Thoracic aorta (tissue), 2 donors: ENCODE data around the gene UNC13D. TPM values are rescaled to one million over a fixed set of nuclear protein-coding genes. Genes with fewer than 3 reads are reported as not detected.
"Not testable (repeated sequence)": the region's sequence is repeated elsewhere in the genome, so short reads cannot be mapped to it uniquely, and the experiment has no call there.

ENCODE experiments used
- ATAC-seq: fragments of 150-250 bp; one replicate; pipeline ENCODE4 v1.8.0; 2017; ENCODE audit warnings: low read depth; ENCODE audit not compliant: insufficient number of reproducible peaks, low FRiP score
- DNase-seq: peaks from one replicate; pipeline ENCODE4 v3.0.0-alpha.2; 2020; ENCODE audit warnings: low spot score
- H3K27ac ChIP-seq, 2 donors: fragments of 200-600 bp; sonication (generic); 1 replicate in 1 of 2; 2 replicates in 1 of 2; pipeline ENCODE4 v1.5.1; 2016; ENCODE audit warnings: mild to moderate bottlenecking in 2 of 2, moderate library complexity in 2 of 2
- H3K27me3 ChIP-seq: fragments of 200-600 bp; sonication (generic); replicated peaks from 2 replicates; pipeline ENCODE4 v1.6.0; 2016; ENCODE audit warnings: mild to moderate bottlenecking; ENCODE audit not compliant: insufficient read depth
- H3K36me3 ChIP-seq: fragments of 200-600 bp; sonication (generic); one replicate; pipeline ENCODE4 v1.5.1; 2016
- H3K4me1 ChIP-seq, 2 donors: fragments of 200-600 bp; sonication (generic); 1 replicate in 1 of 2; 2 replicates in 1 of 2; pipeline versions ENCODE4 v1.5.1 to v1.6.0; 2016; ENCODE audit warnings: low read depth in 2 of 2, mild to moderate bottlenecking in 1 of 2; ENCODE audit not compliant: control insufficient read depth in 1 of 2
- H3K4me3 ChIP-seq: fragments of 200-600 bp; sonication (generic); 2 replicates; pipeline ENCODE4 v1.5.1; 2016; ENCODE audit warnings: mild to moderate bottlenecking
- H3K9me3 ChIP-seq: fragments of 200-600 bp; sonication (generic); 2 replicates; pipeline ENCODE4 v1.5.1; 2016
- CTCF ChIP-seq: fragments of 200-600 bp; sonication (generic); IDR thresholded peaks from one replicate; pipeline ENCODE4 v1.5.1; 2019; ENCODE audit warnings: antibody characterized with exemption
- total RNA-seq, 2 donors: library from RNA; depleted of rRNA; stranded (reverse); fragments of >200 nt; gene quantifications; one replicate each; pipeline versions ENCODE4 v1.1.0 to v1.2.3, GENCODE V29; 2016

The UNC13D gene
- total RNA-seq, 2 donors from 2014 or later: 13.5 to 36.0 TPM

DNA sequence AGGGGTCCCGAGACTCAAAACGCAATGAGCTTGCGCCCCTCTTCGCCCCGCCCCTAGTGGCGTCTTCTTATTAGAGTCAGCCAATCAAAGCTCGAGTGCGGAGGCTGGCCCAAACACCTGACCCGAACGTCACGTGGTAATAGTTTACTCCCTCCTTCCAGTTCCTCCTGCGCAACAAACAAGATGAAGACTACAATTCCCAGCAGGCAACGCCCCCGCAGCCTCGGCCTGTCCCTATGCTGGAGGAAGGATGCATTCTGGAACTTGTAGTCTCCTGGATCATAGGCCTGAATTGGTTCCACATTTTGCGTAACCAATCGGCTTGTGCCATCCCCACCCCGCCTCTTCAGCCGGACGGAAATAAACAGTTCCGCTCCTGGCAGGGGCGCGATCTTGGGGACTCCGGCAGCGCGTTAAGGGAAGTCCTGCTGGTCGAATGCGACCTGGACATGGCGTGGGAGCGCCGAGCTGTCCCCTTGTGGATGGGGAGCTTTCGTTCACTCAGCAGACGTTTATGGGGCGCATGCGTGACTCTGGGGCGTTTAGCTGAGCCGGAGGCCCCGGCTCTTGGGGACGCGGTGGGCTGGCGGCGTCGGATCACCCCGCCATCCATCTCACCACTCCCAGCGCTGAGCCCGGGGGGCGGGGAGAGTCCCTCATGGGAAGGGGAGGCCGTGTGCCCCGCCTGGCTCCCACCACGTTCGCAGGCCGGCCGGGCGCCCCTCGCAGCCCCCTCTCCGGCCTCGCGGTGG is 11.3 kb upstream of the UNC13D start, which contains the start of gene WBP2:
Gene WBP2, minus strand, starts transcription at position 26 of the 752 bp plus-strand sequence. CDS start 38 bp downstream, outside the sequence.
- DNase-seq (peak; percentile 99), ATAC-seq (peak; percentile 96)
- Histone ChIP-seq H3K27ac (peak within 1 kb of the TSS; percentile 96 to 98), H3K27me3 (no peaks in the 10 kb centered on the region), H3K4me3 (peak within 1 kb of the TSS; percentile 90), H3K36me3 (peaks cover 15% of the 10 kb centered on the region), H3K9me3 (no peaks in the 10 kb centered on the region), H3K4me1 (peaks cover 18 to 36% of the 10 kb centered on the region in 2 donors)
- peak; percentile 35 for TF ChIP-seq CTCF

DNA sequence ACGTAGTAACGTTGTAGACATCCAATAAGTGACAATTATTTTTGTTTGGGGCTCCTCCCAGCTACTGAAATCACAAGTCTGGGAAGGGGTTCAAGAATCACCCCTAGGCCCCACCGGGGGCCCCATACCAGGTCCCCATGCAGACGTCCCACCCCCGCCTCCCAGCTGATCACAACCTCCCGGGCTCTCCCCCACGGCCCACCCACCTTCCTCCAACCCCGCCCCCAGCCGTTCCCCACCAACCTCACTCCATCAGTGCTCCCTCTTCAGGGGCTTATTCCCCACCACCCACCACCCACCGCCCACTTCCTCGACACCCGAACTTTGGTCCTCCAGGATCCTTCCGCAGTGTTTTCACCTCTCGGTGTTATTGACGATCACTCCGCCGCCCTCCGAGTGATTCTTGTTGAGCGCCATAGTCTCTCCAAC is 10.7 kb upstream of the UNC13D start:
- TF ChIP-seq CTCF: peak; percentile 17
- Histone ChIP-seq H3K9me3 (no peaks in the 10 kb centered on the region), H3K27ac (peak overlapping the region; percentile 84 to 98), H3K4me3 (peak overlapping the region; percentile 90), H3K4me1 (peaks cover 18 to 36% of the 10 kb centered on the region in 2 donors), H3K36me3 (peaks cover 20% of the 10 kb centered on the region), H3K27me3 (no peaks in the 10 kb centered on the region)
- ATAC-seq (no peak), DNase-seq (no peak)

DNA sequence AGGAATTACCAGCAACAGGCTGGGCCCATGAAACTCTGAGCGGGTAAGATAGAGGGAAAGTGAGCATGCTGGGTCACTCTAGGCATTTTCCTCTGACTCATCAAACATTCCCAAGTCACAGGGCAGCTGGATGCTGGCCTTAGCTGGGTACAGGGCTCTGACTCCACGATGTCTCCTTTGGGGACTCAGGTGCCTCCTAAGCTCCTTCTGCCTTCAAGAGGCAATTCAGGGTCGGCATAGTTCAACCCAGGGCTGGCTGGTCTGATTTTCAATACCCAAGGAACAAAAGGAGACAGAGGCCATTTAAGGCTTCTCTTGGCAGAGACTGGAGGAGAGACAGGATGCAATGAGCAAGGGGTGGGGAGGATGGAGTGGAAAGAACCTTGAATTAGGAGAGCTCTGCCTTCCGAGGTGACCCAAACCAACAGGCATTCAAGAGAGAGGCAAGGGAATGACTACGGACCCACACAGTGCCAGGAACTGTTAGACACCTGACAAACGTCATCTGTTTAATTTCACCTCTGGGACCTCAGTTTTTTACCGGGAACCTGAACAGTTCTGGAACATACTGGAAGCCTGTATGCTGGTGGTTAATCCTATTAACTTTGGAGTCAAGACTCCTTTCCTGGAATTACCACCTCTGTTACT is 10.0 kb upstream of the UNC13D start:
- Histone ChIP-seq H3K27me3 (no peaks in the 10 kb centered on the region), H3K27ac (peak overlapping the region; percentile 84 to 98), H3K4me1 (peaks cover 18 to 36% of the 10 kb centered on the region in 2 donors), H3K4me3 (peak overlapping the region; percentile 90), H3K36me3 (peaks cover 27% of the 10 kb centered on the region), H3K9me3 (no peaks in the 10 kb centered on the region)
- ATAC-seq (peak; percentile 60), DNase-seq (no peak)
- no peak for TF ChIP-seq CTCF

DNA sequence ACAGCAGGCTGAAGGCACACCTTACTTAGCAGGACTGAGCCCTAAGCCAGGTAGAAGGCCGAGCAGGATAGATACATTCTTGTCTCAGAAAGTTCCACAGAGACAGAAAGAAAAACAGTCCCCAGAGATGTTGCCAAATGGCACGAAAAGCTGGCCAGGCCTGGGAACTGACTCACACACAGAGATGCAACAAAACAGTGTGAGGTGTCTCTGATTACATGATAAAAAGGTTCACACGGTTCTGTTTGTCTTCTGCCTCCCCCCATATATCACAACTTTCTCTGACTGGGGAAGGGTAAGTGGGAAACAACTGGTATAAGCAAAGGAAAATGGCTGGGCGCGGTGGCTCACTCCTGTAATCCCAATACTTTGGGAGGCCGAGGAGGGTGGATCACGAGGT is 9.2 kb upstream of the UNC13D start:
- no peak for TF ChIP-seq CTCF
- no peaks in the 10 kb centered on the region for H3K9me3 ChIP-seq
- ATAC-seq: no peak
- no peaks in the 10 kb centered on the region for H3K27me3 ChIP-seq
- H3K36me3 ChIP-seq: peaks cover 35% of the 10 kb centered on the region
- peaks cover 21 to 36% of the 10 kb centered on the region in 2 donors for H3K4me1 ChIP-seq
- peak overlapping the region; percentile 84 to 98 for H3K27ac ChIP-seq
- no peak for DNase-seq
- H3K4me3 ChIP-seq: peak overlapping the region; percentile 90

DNA sequence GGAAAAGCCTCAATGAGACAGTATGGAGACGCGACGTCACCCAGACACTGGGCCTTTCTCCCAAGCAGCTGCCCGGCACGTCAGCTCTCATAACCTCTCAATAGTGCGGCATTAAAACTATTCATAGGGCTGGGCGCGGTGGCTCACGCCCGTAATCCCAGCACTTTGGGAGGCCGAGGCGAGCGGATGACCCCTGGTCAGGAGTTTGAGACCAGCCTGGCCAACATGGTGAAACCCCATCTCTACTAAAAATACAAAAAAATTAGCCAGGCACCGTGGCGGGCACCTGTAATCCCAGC is 7.4 kb upstream of the UNC13D start:
- not testable (repeated sequence) for ATAC-seq

More for the DNA sequence above, 7.4 kb upstream of the UNC13D start:
- not testable (repeated sequence) for H3K9me3 ChIP-seq, H3K27me3 ChIP-seq, H3K4me3 ChIP-seq, H3K27ac ChIP-seq, DNase-seq
- peaks cover 53% of the 10 kb centered on the region for H3K36me3 ChIP-seq
- peaks cover 21 to 41% of the 10 kb centered on the region in 2 donors for H3K4me1 ChIP-seq
